ENCODE measurements around the gene CNNM4.

Gene CNNM4

GRCh38 chr2:96838345-96839292 lies 77.9 kb downstream of the CNNM4 start:
- ChIA-PET CTCF (interaction anchor here (0.9 to 1.6 kb wide), 3 partner anchors 12 to 86 kb away, joined by 3 to 4 read pairs (median 4); partner anchors contain the start of gene CNNM3), POLR2A (interaction anchor here (0.8 kb wide), 1 partner anchor 13 kb away, joined by 4 read pairs; no protein-coding TSS in a partner anchor)
- H3K36me3 ChIP-seq (ENCODE audit: control insufficient read depth in 4 of 4, insufficient read depth in 4 of 4, low read length in 3 of 4): peaks cover 5 to 45% (median 18%) of the 10 kb centered on the region in 4 experiments
- WGBS (ENCODE audit: insufficient coverage): 86% methylated on average over 18 of the region's 23 CpGs
- H3K27me3 ChIP-seq (replicated peaks in 2 of 5; ENCODE audit: control insufficient read depth in 4 of 5, insufficient read depth in 5 of 5, low read length in 4 of 5): no peaks in the 10 kb centered on the region
- DNase-seq: no peak
- peak overlapping the region in 1 of 2 experiments; percentile 32 for H3K27ac ChIP-seq (ENCODE audit: insufficient read depth in 1 of 2, low read depth in 1 of 2, low read length in 2 of 2, poor library complexity in 1 of 2, severe bottlenecking in 2 of 2)
- peak overlapping the region in 2 of 7 experiments; percentile 40 to 69 for H3K4me3 ChIP-seq (ENCODE audit: control insufficient read depth in 1 of 7, extremely low read depth in 1 of 7, insufficient read depth in 4 of 7, low read depth in 2 of 7, low read length in 6 of 7)
- peaks cover 0 to 18% (median 14%) of the 10 kb centered on the region in 4 experiments for H3K4me1 ChIP-seq (ENCODE audit: control extremely low read depth in 1 of 4, control insufficient read depth in 4 of 4, insufficient read depth in 4 of 4, low read length in 3 of 4)
- H3K9me3 ChIP-seq (ENCODE audit: control extremely low read depth in 1 of 5, control insufficient read depth in 4 of 5, insufficient read depth in 2 of 5, low read depth in 1 of 5, low read length in 4 of 5): no peaks in the 10 kb centered on the region

GRCh38 chr2:96839293-96839874 lies 78.7 kb downstream of the CNNM4 start:
- POLR2A ChIA-PET: interaction anchor here (0.8 kb wide), 1 partner anchor 12 kb away, joined by 4 read pairs; no protein-coding TSS in a partner anchor
- CTCF ChIA-PET: interaction anchor here (0.7 to 1.6 kb wide), 4 partner anchors 11 to 112 kb away, joined by 3 to 6 read pairs (median 4); partner anchors contain the start of gene ANKRD39
- no peaks in the 10 kb centered on the region for H3K27me3 ChIP-seq (replicated peaks in 2 of 5; ENCODE audit: control insufficient read depth in 4 of 5, insufficient read depth in 5 of 5, low read length in 4 of 5)
- H3K4me3 ChIP-seq (ENCODE audit: control insufficient read depth in 1 of 7, extremely low read depth in 1 of 7, insufficient read depth in 4 of 7, low read depth in 2 of 7, low read length in 6 of 7): peak overlapping the region in 3 of 7 experiments; percentile 30 to 69 (median 40)
- H3K36me3 ChIP-seq (ENCODE audit: control insufficient read depth in 4 of 4, insufficient read depth in 4 of 4, low read length in 3 of 4): peaks cover 4 to 43% (median 16%) of the 10 kb centered on the region in 4 experiments
- peak overlapping the region in 1 of 2 experiments; percentile 32 for H3K27ac ChIP-seq (ENCODE audit: insufficient read depth in 1 of 2, low read depth in 1 of 2, low read length in 2 of 2, poor library complexity in 1 of 2, severe bottlenecking in 2 of 2)
- peaks cover 0 to 18% (median 14%) of the 10 kb centered on the region in 4 experiments for H3K4me1 ChIP-seq (ENCODE audit: control extremely low read depth in 1 of 4, control insufficient read depth in 4 of 4, insufficient read depth in 4 of 4, low read length in 3 of 4)
- no peaks in the 10 kb centered on the region for H3K9me3 ChIP-seq (ENCODE audit: control extremely low read depth in 1 of 5, control insufficient read depth in 4 of 5, insufficient read depth in 2 of 5, low read depth in 1 of 5, low read length in 4 of 5)
- DNase-seq: peak; percentile 62 to 91 (median 89)
- WGBS (ENCODE audit: insufficient coverage): 6% methylated on average over 36 of the region's 42 CpGs

- Histone ChIP-seq H3K36me3 (ENCODE audit: control insufficient read depth in 4 of 4, insufficient read depth in 4 of 4, low read length in 3 of 4) (peaks cover 2 to 40% (median 15%) of the 10 kb centered on the region in 4 experiments), H3K27me3 (replicated peaks in 2 of 5; ENCODE audit: control insufficient read depth in 4 of 5, insufficient read depth in 5 of 5, low read length in 4 of 5) (no peaks in the 10 kb centered on the region), H3K4me1 (ENCODE audit: control extremely low read depth in 1 of 4, control insufficient read depth in 4 of 4, insufficient read depth in 4 of 4, low read length in 3 of 4) (peaks cover 0 to 18% (median 14%) of the 10 kb centered on the region in 4 experiments), H3K4me3 (ENCODE audit: control insufficient read depth in 1 of 7, extremely low read depth in 1 of 7, insufficient read depth in 4 of 7, low read depth in 2 of 7, low read length in 6 of 7) (peak overlapping the region in 3 of 7 experiments; percentile 30 to 69 (median 40)), H3K27ac (ENCODE audit: insufficient read depth in 1 of 2, low read depth in 1 of 2, low read length in 2 of 2, poor library complexity in 1 of 2, severe bottlenecking in 2 of 2) (no peak overlapping the region), H3K9me3 (ENCODE audit: control extremely low read depth in 1 of 5, control insufficient read depth in 4 of 5, insufficient read depth in 2 of 5, low read depth in 1 of 5, low read length in 4 of 5) (no peaks in the 10 kb centered on the region)
- CTCF ChIA-PET: interaction anchor here (0.7 to 1.6 kb wide), 4 partner anchors 10 to 111 kb away, joined by 3 to 6 read pairs (median 4); partner anchors contain the start of gene ANKRD39
- POLR2A ChIA-PET: interaction anchor here (0.8 kb wide), 1 partner anchor 11 kb away, joined by 4 read pairs; no protein-coding TSS in a partner anchor
- WGBS (ENCODE audit: insufficient coverage): 91% methylated on average over 33 of the region's 37 CpGs
- DNase-seq: no peak
These were observed 79.5 kb downstream of the CNNM4 start for GRCh38 chr2:96839875-96840850.

- no peak overlapping the region for H3K4me3 ChIP-seq (ENCODE audit: control insufficient read depth in 1 of 7, extremely low read depth in 1 of 7, insufficient read depth in 4 of 7, low read depth in 2 of 7, low read length in 6 of 7)
- H3K4me1 ChIP-seq (ENCODE audit: control extremely low read depth in 1 of 4, control insufficient read depth in 4 of 4, insufficient read depth in 4 of 4, low read length in 3 of 4): peaks cover 0 to 18% (median 14%) of the 10 kb centered on the region in 4 experiments
- H3K27me3 ChIP-seq (replicated peaks in 2 of 5; ENCODE audit: control insufficient read depth in 4 of 5, insufficient read depth in 5 of 5, low read length in 4 of 5): no peaks in the 10 kb centered on the region
- no peaks in the 10 kb centered on the region for H3K9me3 ChIP-seq (ENCODE audit: control extremely low read depth in 1 of 5, control insufficient read depth in 4 of 5, insufficient read depth in 2 of 5, low read depth in 1 of 5, low read length in 4 of 5)
- DNase-seq: no peak
- ChIA-PET POLR2A (interaction anchor here (0.6 kb wide), 3 partner anchors 15 to 547 kb away, joined by 3 to 5 read pairs (median 3); no protein-coding TSS in a partner anchor), CTCF (interaction anchor here (1.5 to 2.1 kb wide), 3 partner anchors 8 to 16 kb away, joined by 3 to 11 read pairs (median 6); partner anchors contain the start of gene ANKRD39)
- peaks cover 7 to 35% (median 16%) of the 10 kb centered on the region in 4 experiments for H3K36me3 ChIP-seq (ENCODE audit: control insufficient read depth in 4 of 4, insufficient read depth in 4 of 4, low read length in 3 of 4)
- no peak overlapping the region for H3K27ac ChIP-seq (ENCODE audit: insufficient read depth in 1 of 2, low read depth in 1 of 2, low read length in 2 of 2, poor library complexity in 1 of 2, severe bottlenecking in 2 of 2)
- WGBS (ENCODE audit: insufficient coverage): 93% methylated on average over 15 of the region's 16 CpGs
These were observed 81.2 kb downstream of the CNNM4 start for GRCh38 chr2:96841701-96842495.

GRCh38 chr2:96842600-96842999 lies 81.9 kb downstream of the CNNM4 start:
- no peaks in the 10 kb centered on the region for H3K9me3 ChIP-seq (ENCODE audit: control extremely low read depth in 1 of 5, control insufficient read depth in 4 of 5, insufficient read depth in 2 of 5, low read depth in 1 of 5, low read length in 4 of 5)
- WGBS (ENCODE audit: insufficient coverage): 96% methylated on average over 6 of the region's 7 CpGs
- H3K27ac ChIP-seq (ENCODE audit: insufficient read depth in 1 of 2, low read depth in 1 of 2, low read length in 2 of 2, poor library complexity in 1 of 2, severe bottlenecking in 2 of 2): no peak overlapping the region
- no peak overlapping the region for H3K4me3 ChIP-seq (ENCODE audit: control insufficient read depth in 1 of 7, extremely low read depth in 1 of 7, insufficient read depth in 4 of 7, low read depth in 2 of 7, low read length in 6 of 7)
- DNase-seq: no peak
- ChIA-PET CTCF (interaction anchor here (1.5 to 2.1 kb wide), 3 partner anchors 9 to 15 kb away, joined by 3 to 11 read pairs (median 6); partner anchors contain the start of gene ANKRD39), POLR2A (interaction anchor here (0.5 kb wide), 1 partner anchor 311 kb away, joined by 4 read pairs; no protein-coding TSS in a partner anchor)
- H3K36me3 ChIP-seq (ENCODE audit: control insufficient read depth in 4 of 4, insufficient read depth in 4 of 4, low read length in 3 of 4): peaks cover 7 to 32% (median 17%) of the 10 kb centered on the region in 4 experiments
- no peaks in the 10 kb centered on the region for H3K27me3 ChIP-seq (replicated peaks in 2 of 5; ENCODE audit: control insufficient read depth in 4 of 5, insufficient read depth in 5 of 5, low read length in 4 of 5)
- H3K4me1 ChIP-seq (ENCODE audit: control extremely low read depth in 1 of 4, control insufficient read depth in 4 of 4, insufficient read depth in 4 of 4, low read length in 3 of 4): peaks cover 0 to 18% (median 14%) of the 10 kb centered on the region in 4 experiments
